ENCODE data around the gene SPON1. TPM values are rescaled to one million over a fixed set of nuclear protein-coding genes. Genes with fewer than 3 reads are reported as not detected.

SPON1 gene
- total and polyA plus RNA-seq, 4 donors: 0.72 to 4.9 (median 1.2) TPM

DNA sequence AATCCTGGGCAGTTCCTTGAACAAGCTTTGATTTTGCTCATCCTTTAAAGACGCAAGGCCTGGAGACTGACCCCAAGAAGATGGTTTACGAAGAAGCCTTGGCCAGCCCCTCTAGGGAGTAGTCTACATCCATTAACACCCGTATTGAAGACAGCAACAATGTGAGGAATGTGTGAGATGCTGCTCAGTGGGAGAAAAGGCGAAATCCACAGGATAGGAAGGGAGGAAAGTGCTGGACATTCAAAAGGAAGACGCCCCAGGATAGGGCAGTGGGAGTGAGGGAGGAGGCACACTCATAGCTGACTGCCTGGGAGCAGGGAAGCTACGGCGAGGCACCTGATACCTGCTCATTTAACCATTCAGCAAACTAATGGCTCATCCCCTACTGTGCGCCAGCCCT, 282.4 kb downstream of the SPON1 start:
- WGBS: 84% methylated on average over 8 of the region's 8 CpGs
- no peak for DNase-seq (ENCODE audit: low spot score)
- Histone ChIP-seq H3K9ac (ENCODE audit: low read depth in 1 of 2, low read length in 2 of 2) (no peak overlapping the region), H3K4me1 (ENCODE audit: control insufficient read depth in 4 of 4, insufficient read depth in 4 of 4, low read length in 3 of 4) (peaks cover 0 to 4% (median 0%) of the 10 kb centered on the region in 4 donors), H3K36me3 (ENCODE audit: control insufficient read depth in 4 of 4, insufficient read depth in 3 of 4, low read depth in 1 of 4, low read length in 3 of 4) (no peaks in the 10 kb centered on the region), H3K27ac (ENCODE audit: low read depth in 1 of 2, low read length in 2 of 2) (no peak overlapping the region), H3K4me3 (ENCODE audit: low read depth in 1 of 3, low read length in 3 of 3) (no peak overlapping the region), H3K27me3 (ENCODE audit: control insufficient read depth in 4 of 4, insufficient read depth in 4 of 4, low read length in 3 of 4) (peaks cover 0 to 2% (median 0%) of the 10 kb centered on the region in 4 donors), H3K9me3 (ENCODE audit: control insufficient read depth in 4 of 4, low read length in 3 of 4) (no peaks in the 10 kb centered on the region)
- TF ChIP-seq JUND (IDR thresholded peaks at IDR 0.05) (no peak), HNF4G (IDR thresholded peaks at IDR 0.05) (no peak), SP1 (IDR thresholded peaks at IDR 0.05) (no peak), RXRA (IDR thresholded peaks at IDR 0.05) (no peak), GABPA (IDR thresholded peaks at IDR 0.05 in 1 of 2, conservative IDR thresholded peaks at IDR 0.05 in 1 of 2) (no peak), RAD21 (IDR thresholded peaks at IDR 0.05) (no peak), TAF1 (conservative IDR thresholded peaks at IDR 0.05) (no peak), FOXA2 (IDR thresholded peaks at IDR 0.05) (no peak)
- TF ChIP-seq, protein P1, sequence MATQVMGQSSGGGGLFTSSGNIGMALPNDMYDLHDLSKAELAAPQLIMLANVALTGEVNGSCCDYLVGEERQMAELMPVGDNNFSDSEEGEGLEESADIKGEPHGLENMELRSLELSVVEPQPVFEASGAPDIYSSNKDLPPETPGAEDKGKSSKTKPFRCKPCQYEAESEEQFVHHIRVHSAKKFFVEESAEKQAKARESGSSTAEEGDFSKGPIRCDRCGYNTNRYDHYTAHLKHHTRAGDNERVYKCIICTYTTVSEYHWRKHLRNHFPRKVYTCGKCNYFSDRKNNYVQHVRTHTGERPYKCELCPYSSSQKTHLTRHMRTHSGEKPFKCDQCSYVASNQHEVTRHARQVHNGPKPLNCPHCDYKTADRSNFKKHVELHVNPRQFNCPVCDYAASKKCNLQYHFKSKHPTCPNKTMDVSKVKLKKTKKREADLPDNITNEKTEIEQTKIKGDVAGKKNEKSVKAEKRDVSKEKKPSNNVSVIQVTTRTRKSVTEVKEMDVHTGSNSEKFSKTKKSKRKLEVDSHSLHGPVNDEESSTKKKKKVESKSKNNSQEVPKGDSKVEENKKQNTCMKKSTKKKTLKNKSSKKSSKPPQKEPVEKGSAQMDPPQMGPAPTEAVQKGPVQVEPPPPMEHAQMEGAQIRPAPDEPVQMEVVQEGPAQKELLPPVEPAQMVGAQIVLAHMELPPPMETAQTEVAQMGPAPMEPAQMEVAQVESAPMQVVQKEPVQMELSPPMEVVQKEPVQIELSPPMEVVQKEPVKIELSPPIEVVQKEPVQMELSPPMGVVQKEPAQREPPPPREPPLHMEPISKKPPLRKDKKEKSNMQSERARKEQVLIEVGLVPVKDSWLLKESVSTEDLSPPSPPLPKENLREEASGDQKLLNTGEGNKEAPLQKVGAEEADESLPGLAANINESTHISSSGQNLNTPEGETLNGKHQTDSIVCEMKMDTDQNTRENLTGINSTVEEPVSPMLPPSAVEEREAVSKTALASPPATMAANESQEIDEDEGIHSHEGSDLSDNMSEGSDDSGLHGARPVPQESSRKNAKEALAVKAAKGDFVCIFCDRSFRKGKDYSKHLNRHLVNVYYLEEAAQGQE (IDR thresholded peaks at IDR 0.05): no peak
- TF ChIP-seq, protein P2, sequence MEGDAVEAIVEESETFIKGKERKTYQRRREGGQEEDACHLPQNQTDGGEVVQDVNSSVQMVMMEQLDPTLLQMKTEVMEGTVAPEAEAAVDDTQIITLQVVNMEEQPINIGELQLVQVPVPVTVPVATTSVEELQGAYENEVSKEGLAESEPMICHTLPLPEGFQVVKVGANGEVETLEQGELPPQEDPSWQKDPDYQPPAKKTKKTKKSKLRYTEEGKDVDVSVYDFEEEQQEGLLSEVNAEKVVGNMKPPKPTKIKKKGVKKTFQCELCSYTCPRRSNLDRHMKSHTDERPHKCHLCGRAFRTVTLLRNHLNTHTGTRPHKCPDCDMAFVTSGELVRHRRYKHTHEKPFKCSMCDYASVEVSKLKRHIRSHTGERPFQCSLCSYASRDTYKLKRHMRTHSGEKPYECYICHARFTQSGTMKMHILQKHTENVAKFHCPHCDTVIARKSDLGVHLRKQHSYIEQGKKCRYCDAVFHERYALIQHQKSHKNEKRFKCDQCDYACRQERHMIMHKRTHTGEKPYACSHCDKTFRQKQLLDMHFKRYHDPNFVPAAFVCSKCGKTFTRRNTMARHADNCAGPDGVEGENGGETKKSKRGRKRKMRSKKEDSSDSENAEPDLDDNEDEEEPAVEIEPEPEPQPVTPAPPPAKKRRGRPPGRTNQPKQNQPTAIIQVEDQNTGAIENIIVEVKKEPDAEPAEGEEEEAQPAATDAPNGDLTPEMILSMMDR (IDR thresholded peaks at IDR 0.05; ENCODE audit: low read depth, low read length, missing input control): no peak
- TF ChIP-seq, protein P3, sequence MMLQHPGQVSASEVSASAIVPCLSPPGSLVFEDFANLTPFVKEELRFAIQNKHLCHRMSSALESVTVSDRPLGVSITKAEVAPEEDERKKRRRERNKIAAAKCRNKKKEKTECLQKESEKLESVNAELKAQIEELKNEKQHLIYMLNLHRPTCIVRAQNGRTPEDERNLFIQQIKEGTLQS (IDR thresholded peaks at IDR 0.05): no peak

DNA sequence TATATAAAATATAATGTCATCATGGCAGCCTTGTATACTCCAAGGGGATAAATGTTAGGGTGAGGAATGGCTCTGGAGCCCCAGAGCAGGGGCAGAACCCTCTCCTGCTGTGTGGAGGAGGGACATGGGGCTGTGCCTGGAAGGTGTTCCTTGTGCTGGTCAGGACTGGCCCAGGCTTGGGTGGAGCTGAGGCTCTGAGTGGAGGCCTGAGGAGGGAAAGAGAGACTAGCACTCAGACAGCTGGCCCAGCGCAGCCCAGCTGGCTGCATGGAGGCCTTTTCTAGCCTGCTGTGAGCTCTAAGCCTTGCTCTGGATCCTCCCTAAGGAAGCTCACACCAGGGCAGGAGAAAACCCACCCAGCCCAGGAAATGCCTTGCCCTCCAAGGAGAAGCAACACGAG, 282.9 kb downstream of the SPON1 start:
- Histone ChIP-seq H3K27ac (ENCODE audit: low read depth in 1 of 2, low read length in 2 of 2) (no peak overlapping the region), H3K27me3 (ENCODE audit: control insufficient read depth in 4 of 4, insufficient read depth in 4 of 4, low read length in 3 of 4) (peaks cover 0 to 2% (median 0%) of the 10 kb centered on the region in 4 donors), H3K9ac (ENCODE audit: low read depth in 1 of 2, low read length in 2 of 2) (no peak overlapping the region), H3K4me3 (ENCODE audit: low read depth in 1 of 3, low read length in 3 of 3) (no peak overlapping the region), H3K36me3 (ENCODE audit: control insufficient read depth in 4 of 4, insufficient read depth in 3 of 4, low read depth in 1 of 4, low read length in 3 of 4) (no peaks in the 10 kb centered on the region), H3K4me1 (ENCODE audit: control insufficient read depth in 4 of 4, insufficient read depth in 4 of 4, low read length in 3 of 4) (peaks cover 0 to 4% (median 0%) of the 10 kb centered on the region in 4 donors), H3K9me3 (ENCODE audit: control insufficient read depth in 4 of 4, low read length in 3 of 4) (no peaks in the 10 kb centered on the region)
- 75% methylated on average over 2 of the region's 2 CpGs for WGBS
- TF ChIP-seq, protein P2 (IDR thresholded peaks at IDR 0.05; ENCODE audit: low read depth, low read length, missing input control): no peak
- TF ChIP-seq SP1 (IDR thresholded peaks at IDR 0.05): no peak
- no peak for TF ChIP-seq FOXA1 (IDR thresholded peaks at IDR 0.05)
- TF ChIP-seq HNF4A (conservative IDR thresholded peaks at IDR 0.05): no peak
- no peak for TF ChIP-seq GABPA (IDR thresholded peaks at IDR 0.05 in 1 of 2, conservative IDR thresholded peaks at IDR 0.05 in 1 of 2)
- no peak for TF ChIP-seq FOXA2 (IDR thresholded peaks at IDR 0.05)
- TF ChIP-seq, protein P1 (IDR thresholded peaks at IDR 0.05): no peak
- no peak for TF ChIP-seq NR2F2 (IDR thresholded peaks at IDR 0.05)
- no peak for TF ChIP-seq RAD21 (IDR thresholded peaks at IDR 0.05)
- TF ChIP-seq, protein P4, sequence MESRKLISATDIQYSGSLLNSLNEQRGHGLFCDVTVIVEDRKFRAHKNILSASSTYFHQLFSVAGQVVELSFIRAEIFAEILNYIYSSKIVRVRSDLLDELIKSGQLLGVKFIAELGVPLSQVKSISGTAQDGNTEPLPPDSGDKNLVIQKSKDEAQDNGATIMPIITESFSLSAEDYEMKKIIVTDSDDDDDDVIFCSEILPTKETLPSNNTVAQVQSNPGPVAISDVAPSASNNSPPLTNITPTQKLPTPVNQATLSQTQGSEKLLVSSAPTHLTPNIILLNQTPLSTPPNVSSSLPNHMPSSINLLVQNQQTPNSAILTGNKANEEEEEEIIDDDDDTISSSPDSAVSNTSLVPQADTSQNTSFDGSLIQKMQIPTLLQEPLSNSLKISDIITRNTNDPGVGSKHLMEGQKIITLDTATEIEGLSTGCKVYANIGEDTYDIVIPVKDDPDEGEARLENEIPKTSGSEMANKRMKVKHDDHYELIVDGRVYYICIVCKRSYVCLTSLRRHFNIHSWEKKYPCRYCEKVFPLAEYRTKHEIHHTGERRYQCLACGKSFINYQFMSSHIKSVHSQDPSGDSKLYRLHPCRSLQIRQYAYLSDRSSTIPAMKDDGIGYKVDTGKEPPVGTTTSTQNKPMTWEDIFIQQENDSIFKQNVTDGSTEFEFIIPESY (IDR thresholded peaks at IDR 0.05): no peak
- TF ChIP-seq JUND (IDR thresholded peaks at IDR 0.05): no peak
- TF ChIP-seq TAF1 (conservative IDR thresholded peaks at IDR 0.05): no peak
- TF ChIP-seq, protein P5, sequence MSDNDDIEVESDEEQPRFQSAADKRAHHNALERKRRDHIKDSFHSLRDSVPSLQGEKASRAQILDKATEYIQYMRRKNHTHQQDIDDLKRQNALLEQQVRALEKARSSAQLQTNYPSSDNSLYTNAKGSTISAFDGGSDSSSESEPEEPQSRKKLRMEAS (IDR thresholded peaks at IDR 0.05): no peak
- no peak for TF ChIP-seq RXRA (IDR thresholded peaks at IDR 0.05)
- TF ChIP-seq, protein P3 (IDR thresholded peaks at IDR 0.05): no peak
- DNase-seq (ENCODE audit: low spot score): no peak
